Esophagus squamous epithelium (tissue), 4 donors: ENCODE data around the gene BBS9.

Experiments used
- CTCF ChIP-seq, 6 experiments: fragments of 450-650 bp in 4 of 6; fragments of 200-600 bp in 2 of 6; sonication (generic) in 2 of 6; IDR thresholded peaks; one replicate each; pipeline ENCODE4 v1.5.1; 2016 to 2019; ENCODE audit warnings: antibody characterized with exemption in 6 of 6, mild to moderate bottlenecking in 4 of 6, moderate library complexity in 4 of 6
- POLR2A ChIP-seq, 4 donors: fragments of 450-650 bp; IDR thresholded peaks; one replicate each; pipeline ENCODE4 v1.6.1; 2017; ENCODE audit warnings: antibody characterized with exemption in 4 of 4, mild to moderate bottlenecking in 4 of 4, moderate library complexity in 3 of 4

GRCh38 chr7:33503736-33504135 is 374.4 kb downstream of the BBS9 start:
- TF ChIP-seq CTCF (IDR thresholded peaks at IDR 0.05), result no peak
- no peak for TF ChIP-seq POLR2A (IDR thresholded peaks at IDR 0.05)
